NCI-H82 (cell line): ENCODE measurements around the gene PDLIM4.
A peak's percentile ranks its signal among the peaks of the same experiment; 100 is the strongest.

Experiments used
- DNase-seq: peaks from one replicate; lab custom pipeline; 2025; lab: John Stamatoyannopoulos, UW

Gene PDLIM4

GRCh38 chr5:132227485-132228240, 29.8 kb upstream of the PDLIM4 start, which contains the start of gene P4HA2:
Gene P4HA2 (minus strand): TSS chr5:132227853. CDS start chr5:132218626, 9,227 bp downstream.
- DNase-seq, result peak; percentile 74

DNA sequence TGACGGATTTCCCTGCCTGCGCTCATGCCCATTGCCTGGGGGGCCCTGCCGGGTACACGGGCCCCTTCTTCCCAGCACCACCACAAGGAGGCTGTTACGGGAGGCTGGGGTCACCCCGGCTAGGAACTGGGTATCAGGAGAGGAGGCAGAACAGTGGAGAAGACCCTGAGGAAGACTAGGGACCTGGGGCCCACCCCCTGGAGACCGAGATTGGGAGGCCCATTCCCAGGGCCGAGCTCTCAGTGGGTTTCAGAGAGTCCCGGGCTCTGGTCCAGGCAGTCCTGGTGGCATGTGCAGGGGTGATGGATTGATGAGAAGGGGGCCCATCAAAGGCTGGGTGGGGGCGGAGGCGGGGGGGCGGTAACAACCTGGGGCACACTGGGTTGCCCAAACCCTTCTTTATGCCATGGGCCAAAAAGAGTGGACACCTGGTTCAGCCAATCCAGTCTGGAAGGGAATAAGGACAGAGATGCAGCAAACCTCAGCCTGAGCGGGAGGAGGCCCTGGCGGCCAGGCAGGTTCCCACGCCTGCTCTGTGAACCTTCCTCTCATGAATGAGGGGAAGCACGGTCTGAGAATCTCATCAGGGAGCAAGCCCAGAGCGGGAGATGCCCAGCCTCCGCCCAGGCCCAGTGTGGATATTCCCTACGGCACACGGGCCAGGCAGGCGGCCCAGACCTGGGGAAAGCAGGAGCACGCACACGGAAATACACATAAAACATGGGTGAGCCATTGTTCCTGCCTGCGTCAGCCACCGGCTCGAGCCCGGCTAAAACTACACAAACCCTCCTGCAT, 29.1 kb upstream of the PDLIM4 start:
- DNase-seq, result no peak

- DNase-seq, result no peak
Observed at GRCh38 chr5:132229236-132229635, 28.3 kb upstream of the PDLIM4 start.

DNA sequence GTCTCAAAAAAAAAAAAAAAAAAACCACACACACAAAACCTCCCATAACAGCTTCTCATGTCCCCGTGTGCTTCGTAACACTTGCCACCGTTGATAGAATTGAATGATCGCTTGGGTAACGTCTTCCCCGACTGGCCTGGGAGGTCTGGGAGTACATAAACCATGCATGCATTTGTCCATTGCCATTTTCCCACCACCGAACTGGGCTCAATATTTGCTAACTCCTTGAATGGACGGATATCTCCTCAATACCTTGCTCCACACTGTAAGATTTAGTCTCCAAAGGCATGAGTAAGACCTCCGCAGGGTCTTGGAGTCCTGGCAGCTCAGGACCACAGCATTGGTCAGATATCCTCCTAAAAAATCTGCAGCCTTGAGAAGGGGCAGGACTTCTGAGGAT, 26.6 kb upstream of the PDLIM4 start:
- DNase-seq, result no peak

- no peak for DNase-seq
Observed at GRCh38 chr5:132232465-132232864, 25.0 kb upstream of the PDLIM4 start.

GRCh38 chr5:132233081-132233480, 24.4 kb upstream of the PDLIM4 start:
- DNase-seq, result no peak

GRCh38 chr5:132233811-132234683, 23.4 kb upstream of the PDLIM4 start:
- DNase-seq, result no peak

- DNase-seq, result no peak
Observed at GRCh38 chr5:132234684-132235062, 22.8 kb upstream of the PDLIM4 start.

- DNase-seq, result no peak
Observed at GRCh38 chr5:132235340-132235739, 22.2 kb upstream of the PDLIM4 start.

- peak; percentile 31 for DNase-seq
Observed at GRCh38 chr5:132237141-132237540, 20.4 kb upstream of the PDLIM4 start.

DNA sequence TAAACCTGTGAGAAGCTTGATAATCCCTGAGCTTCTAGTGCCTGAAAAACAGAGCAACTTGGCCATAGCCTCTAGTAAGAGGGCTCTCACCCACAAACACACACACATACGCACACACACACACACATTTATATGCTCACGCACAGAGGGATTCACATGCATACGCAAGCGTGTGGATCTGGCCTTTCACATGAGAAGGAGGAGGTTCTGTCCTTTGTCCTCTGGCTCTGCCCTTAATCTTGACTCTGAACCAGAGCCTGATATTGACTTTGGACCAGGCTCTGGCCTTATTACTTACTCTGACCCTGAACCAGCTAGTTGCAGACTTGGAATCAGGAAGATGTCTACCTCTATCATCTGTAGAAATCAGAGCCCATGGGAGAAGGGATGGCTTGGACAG, 19.8 kb upstream of the PDLIM4 start:
- no peak for DNase-seq

DNA sequence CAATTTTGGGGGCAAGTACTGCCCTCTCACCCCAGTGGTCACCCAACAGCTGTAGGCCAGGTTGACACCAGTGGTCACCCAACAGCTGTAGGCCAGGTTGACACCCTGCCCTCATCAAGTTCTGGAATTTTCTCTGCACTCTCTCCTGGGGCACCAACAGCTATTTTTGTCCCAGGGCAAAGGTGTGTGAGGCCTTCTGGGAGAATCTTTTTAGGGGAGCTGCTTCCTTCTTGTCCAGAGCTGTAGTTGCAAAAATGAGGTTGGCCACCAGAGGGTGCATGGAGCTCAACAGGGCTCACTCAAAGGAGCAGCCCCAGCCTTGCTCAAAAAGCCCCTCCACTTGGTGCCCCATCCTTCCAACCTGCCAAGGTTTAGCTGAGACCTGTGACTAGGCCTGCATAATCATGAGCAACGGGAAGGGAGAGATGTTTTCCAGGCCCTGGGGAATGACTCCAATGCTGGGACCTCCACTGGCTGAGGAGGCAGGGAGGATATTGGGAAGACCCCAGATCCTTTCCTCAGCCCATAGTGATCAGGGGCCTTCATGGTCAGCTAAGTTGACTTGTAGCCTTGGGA, 19.2 kb upstream of the PDLIM4 start:
- DNase-seq, result peak; percentile 71

- no peak for DNase-seq
Observed at GRCh38 chr5:132238901-132239500, 18.5 kb upstream of the PDLIM4 start.

DNA sequence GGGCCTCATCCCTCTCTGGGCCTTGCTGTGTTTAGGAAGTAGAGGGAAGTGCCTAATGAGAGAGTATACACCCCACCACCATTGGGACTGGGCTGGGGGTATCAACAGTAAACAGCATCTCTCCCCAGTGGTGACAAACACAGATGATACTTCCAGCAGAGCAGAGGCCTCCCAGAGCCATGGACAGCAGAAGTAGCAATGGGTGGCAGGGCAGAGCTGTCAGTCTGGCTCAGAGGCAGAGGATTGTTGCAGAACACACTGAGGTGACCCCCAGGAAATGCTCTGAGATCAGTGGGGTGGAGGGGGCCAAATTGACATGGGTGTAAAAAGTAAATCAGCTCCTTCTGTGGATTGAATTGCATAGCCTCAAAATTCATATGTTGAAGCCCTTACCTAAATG, 17.7 kb upstream of the PDLIM4 start:
- no peak for DNase-seq

DNA sequence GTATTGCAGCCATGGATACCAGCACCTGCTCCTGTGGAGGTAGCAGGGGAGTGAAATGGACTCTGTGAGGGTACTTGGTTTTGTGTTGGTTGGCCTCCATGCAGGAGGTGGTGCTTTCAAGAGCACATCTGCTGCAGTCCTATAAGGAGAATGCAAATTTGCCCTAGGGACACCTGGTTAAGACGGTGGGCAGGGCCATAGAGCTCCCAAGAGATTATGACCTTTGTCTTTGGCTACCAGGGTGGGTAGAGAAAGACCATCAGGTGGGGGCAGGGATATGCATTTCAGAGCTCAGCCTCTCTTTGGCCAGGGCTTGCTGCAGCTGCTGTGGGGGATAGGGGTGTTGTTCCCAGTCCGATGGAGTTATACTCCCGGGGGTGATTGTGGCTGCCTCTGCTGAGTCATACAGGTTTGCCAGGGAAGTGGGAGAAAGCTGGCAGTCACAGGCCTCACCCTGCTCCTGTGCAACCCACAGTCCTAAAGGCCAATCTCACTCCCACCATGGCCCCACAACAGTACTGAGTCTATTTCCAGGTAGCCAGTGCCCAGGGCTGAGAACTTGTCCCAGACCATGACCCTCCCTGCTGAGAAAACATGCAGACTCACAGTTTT, 14.0 kb upstream of the PDLIM4 start:
- DNase-seq, result no peak

GRCh38 chr5:132245593-132245992, 11.9 kb upstream of the PDLIM4 start:
- no peak for DNase-seq

GRCh38 chr5:132246806-132247205, 10.7 kb upstream of the PDLIM4 start:
- DNase-seq, result no peak

- DNase-seq, result no peak
Observed at GRCh38 chr5:132250547-132250946, 6.9 kb upstream of the PDLIM4 start.

GRCh38 chr5:132251220-132251725, 6.2 kb upstream of the PDLIM4 start:
- DNase-seq, result peak; percentile 1

- no peak for DNase-seq
Observed at GRCh38 chr5:132253008-132253441, 4.5 kb upstream of the PDLIM4 start.
